Esophagus mucosa (tissue), 1 donor: ENCODE data around the gene SLC30A4. TPM values are rescaled to one million over a fixed set of nuclear protein-coding genes. Genes with fewer than 3 reads are reported as not detected.
"Not testable (repeated sequence)": the region's sequence is repeated elsewhere in the genome, so short reads cannot be mapped to it uniquely, and the experiment has no call there.

Source experiments
- ATAC-seq: fragments of 200-7000 bp; cut with Tn5 transposase; one replicate; pipeline ENCODE4 v1.9.1; 2020
- total RNA-seq: library from RNA; stranded (reverse); gene quantifications from one replicate; pipeline ENCODE4 v1.2.4, GENCODE V29; 2023
- donor health status: DM: yes; HTN: yes; CAD: no.

Gene SLC30A4, protein sequence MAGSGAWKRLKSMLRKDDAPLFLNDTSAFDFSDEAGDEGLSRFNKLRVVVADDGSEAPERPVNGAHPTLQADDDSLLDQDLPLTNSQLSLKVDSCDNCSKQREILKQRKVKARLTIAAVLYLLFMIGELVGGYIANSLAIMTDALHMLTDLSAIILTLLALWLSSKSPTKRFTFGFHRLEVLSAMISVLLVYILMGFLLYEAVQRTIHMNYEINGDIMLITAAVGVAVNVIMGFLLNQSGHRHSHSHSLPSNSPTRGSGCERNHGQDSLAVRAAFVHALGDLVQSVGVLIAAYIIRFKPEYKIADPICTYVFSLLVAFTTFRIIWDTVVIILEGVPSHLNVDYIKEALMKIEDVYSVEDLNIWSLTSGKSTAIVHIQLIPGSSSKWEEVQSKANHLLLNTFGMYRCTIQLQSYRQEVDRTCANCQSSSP
- 7.4 TPM for total RNA-seq

DNA sequence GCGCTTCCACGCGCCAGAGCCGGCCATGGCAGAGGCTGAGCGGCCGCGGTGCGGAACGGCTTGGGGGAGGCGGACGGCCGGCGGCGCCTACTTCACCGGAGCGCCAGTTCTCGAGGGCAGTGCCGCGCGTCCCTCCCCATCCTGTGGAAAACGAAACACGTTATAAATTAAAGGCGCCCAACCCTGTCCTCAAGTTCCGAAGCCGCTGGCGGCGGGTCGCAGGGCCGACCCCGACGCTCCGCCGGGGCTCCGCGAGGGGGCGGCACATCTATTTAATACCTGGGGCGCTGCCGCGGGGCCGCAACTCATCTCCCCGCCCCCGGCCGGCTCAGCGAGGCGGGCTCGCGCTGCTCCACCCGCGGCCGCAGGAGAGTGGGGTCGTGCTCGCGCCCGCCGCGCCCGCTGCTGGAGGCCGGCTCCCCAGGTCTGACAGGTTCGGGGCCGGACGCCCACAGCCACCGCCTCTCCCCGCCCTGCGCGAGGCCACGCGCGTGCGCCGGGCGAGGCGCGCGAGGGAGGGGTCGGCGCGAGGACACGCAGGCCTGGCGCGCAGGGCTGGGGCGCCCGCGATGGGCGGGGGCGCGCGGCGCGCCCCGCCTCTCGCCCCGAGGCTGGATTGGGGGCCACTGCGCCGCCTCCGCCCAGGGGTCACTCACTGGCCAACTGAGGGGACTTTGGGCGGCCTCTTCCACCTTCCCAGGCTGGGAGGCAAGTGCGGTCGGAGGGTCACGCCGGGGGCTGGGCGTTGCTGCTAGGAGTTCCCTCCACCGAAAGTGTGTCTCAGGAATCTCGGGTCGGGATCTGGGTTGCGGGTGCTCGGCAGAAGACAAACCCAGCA is at the start of gene SLC30A4:
Gene SLC30A4, minus strand, starts transcription at position 428 of the 838 bp plus-strand sequence. Its CDS starts 401 bp downstream, at position 27.
- ATAC-seq, result peak; percentile 98

DNA sequence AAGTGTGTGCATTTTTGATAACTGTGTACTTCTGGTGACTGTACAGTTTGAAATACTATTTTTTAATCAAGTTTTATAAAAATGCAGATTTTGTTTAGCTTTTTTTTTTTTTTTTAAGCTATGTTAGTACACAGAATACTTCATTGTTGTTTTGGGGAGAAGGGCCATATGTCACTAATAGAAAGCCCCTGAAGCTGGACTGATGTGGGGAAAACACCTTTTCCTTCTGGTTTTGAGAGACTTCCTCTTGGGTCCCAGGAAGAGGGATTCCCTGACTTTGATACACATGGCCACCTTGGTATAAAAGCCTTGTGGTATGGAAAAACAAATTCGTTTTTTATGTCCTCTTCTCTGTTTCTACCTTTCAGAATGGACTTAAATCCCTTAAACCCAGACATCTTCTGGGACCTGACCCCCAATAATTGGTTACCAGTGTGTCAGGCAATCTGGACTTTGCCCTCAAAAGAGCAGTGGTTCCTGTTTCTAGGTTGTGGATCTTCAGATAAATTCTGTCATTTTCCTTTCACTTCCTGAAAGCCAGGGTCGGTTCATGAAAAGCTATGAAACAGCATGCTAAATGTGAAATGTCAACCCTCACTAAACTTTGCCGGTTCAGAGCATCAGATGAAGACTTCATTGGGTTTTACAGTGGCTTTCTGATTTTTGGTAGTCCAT is 33.5 kb upstream of the SLC30A4 start:
- no peak for ATAC-seq

DNA sequence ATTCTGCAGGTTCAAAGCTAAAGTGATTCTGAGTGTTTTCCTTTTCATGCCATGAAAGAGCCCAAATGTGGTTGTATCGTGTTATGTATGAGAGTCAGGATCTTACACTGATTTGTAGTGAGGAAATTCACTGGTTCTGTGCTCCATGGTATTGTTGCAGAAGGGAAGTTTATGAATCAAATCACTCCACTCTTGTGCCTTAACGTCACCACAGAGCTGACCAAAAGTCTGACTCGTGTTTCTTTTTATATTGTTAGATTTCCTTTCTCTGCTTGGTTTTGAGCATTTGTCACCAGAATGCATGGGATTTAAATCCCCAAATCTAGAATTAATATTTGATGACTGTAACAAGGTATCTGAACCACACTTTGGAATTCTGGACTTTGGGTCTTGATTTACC is 29.1 kb upstream of the SLC30A4 start:
- no peak for ATAC-seq

DNA sequence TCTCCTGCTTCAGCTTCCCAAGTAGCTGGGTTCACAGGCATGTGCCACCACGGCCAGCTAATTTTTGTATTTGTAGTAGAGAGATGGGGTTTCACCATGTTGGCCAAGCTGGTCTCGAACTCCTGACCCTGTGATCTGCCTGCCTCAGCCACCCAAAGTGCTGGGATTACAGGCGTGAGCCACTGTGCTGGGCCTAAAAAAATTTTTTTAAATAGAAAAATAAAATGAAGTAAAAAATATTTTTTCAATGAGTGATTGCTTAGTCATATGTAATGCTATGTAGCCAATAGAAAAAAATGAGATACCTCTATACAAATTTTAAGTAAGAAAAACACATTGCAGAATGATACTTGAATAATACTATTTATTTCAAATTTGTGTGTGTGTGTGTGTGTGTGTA is 27.9 kb upstream of the SLC30A4 start:
- no peak for ATAC-seq

DNA sequence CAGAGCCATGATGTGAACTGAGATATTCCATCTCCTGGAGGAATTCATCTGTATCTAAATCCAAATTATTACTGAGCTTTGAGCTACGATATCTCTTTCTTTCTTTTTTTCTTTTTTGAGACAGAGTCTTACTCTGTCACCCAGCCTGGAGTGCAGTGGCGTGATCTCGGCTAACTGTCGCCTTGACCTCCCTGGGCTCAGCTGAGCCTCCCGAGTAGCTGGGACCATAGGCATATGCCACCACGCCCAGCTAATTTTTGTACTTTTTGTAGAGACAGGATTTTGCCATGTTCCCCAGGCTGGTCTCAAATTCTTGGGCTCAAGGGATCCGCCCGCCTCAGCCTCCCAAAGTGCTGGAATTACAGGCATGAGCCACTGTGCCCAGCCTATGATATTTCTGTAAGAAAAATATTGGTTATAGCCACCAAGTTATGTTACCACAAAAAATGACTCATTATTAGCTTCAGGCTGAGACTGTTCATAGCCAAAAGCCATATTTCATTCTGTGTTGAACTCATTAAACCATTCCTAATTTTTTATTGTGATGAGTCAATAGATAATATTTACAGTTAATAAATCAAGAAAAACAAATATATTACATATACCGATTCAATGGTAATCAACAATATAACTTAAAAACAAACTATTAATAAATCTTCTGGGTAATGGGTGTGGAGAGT is 27.1 kb upstream of the SLC30A4 start:
- ATAC-seq, result no peak

DNA sequence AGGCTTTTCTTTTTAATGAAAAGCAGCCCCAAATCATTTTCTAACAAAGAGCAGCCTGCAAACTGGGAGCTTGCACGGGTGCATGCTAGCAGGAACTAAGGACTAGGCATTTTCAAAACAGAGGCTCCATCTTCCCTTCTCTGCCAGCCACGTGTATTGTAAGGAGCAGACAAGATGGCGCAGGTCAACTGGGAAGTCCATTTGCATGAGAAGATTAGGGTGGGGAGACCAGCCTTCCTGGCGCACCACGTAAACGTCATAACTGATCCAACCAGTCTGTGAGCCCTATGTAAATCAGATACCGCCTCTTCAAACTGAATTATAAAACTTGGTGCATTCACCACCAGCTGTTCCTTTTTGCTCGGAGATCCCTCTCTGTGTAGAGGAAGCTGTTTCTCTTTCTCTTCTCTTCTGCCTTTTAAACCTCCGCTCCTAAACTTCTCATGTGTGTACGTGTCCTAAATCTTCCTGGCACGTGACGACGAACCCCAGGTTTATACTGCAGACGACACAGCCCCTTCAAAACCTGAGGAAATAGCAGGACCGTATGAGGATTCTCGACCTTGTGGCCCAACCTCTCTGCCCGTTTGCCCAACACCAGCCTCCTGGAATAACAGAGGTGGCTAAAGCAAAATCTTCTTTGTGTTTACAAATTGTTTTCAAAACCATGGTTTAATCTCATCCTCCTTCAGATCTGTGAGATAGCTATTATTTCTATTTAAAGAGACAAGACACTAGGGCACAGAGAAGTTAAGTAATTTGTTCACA is 26.4 kb upstream of the SLC30A4 start:
- ATAC-seq, result no peak

DNA sequence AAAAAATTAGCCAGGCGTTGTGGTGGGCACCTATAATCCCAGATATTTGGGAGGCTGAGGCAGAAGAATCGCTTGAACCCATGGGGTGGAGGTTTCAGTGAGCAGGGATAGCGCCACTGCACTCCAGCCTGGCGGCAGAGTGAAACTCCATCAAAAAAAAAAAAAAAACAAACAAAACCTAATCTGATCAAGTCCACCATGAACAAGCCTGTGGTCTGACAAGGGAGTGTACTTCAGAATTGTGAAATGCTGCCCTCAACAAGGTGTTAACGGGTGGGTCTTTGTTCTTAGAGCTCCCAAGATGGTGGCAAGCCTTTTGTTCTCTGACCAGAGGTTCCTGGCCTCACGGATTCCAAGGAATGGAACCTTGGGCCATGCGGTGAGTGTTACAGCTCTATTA is 24.2 kb upstream of the SLC30A4 start:
- ATAC-seq, result no peak

DNA sequence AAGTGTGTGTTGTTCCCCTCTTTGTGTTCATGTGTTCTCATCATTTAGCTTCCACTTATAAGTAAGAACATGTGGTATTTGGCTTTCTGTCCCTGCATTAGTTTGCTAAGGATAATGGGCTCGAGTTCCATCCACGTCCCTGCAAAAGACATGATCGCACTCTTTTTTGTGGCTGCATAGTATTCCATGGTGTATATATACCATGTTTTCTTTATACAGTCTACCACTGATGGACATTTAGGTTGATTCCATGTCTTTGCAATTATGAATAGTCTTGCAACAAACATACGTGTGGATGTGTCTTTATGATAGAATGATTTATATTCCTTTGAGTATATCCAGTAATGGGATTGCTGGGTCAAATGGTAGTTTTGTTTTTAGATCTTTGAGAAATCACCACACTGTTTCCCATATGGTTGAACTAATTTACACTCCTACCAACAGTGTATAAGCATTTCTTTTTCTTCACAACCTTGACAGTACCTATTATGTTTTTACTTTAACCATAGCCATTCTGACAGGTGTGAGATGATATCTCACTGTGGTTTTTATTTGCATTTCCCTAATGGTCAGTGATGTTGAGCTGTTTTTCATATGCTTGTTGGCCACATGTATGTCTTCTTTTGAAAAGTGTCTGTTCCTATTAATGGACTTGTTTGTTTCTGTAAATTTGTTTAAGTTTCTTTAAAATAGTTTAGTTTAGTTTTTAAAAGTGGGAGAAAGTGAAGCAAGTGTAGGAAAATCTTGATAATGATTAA is 21.9 kb upstream of the SLC30A4 start:
- ATAC-seq, result no peak

DNA sequence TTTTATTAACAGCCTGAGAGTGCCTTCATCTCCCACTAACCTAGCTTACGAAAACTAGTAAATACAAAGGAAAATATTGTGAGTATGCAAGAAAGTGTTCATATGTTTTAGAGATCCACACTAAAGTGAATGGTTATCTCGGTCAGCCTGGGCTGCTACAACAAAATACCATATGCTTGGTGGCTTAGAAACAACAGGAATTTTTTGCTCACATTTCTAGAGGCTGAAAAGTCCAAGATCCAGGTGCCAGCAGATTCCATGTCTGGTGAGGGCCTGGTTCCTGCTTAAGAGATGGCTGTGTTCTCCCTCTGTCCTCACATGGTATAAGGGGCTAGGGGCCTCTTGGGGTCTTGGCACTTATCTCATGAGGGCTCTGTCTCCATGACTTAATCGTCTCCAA is 20.5 kb upstream of the SLC30A4 start:
- no peak for ATAC-seq

DNA sequence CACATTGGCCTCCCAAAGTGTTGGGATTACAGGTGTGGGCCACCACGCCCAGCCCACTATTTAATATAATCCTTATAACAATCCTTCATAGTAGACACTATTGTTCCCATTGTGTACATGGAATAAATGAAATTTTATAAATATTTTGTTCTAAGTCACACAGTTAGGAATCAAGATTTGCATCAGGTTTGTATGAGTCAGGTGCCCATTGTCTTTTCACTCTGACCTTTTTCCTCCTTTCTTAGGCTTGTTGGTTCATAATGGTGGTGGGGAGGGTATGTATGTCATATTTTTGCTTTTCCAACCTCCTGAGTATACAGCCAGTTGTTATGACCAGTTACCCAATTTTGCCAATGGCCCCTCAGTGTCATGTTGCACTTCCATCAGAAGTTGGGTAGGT is 18.0 kb upstream of the SLC30A4 start:
- ATAC-seq, result no peak

DNA sequence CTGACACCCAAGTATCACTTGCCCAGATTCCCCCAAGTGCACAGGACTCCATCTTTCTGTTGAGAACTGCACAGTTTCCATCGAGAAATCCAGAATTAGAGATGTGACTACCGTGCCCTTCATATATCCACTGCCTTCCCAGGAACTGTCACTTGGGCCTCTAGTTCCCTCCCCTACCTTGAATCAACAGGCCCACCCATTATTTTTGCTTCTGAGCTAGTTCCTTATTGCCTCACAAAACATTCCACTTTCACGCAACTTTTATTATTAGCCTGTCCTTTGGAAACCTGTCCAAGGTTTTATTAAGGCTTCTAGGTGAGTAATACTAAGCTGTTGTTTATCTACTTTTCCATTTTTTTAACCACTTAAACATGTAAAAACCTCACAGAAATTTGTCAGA is 17.1 kb upstream of the SLC30A4 start:
- no peak for ATAC-seq

DNA sequence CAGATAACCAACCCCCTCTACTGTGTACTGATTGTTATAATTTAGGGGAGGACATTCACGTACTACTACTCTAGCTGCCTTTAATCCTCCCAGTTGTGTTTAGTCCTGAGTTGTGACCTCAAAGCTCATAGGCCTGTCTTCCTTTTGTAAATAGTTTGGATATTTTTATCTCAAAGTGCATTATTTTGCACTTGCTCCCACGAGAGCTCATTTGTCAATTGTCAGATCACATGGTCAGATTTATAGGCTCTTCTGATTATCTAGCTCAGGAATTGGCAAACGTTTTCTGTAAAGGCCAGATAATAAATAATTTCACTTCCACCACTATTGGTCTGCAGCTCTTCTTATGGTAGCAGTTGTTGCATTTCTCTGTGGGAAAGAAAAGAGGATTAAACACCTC is 14.4 kb upstream of the SLC30A4 start:
- no peak for ATAC-seq

DNA sequence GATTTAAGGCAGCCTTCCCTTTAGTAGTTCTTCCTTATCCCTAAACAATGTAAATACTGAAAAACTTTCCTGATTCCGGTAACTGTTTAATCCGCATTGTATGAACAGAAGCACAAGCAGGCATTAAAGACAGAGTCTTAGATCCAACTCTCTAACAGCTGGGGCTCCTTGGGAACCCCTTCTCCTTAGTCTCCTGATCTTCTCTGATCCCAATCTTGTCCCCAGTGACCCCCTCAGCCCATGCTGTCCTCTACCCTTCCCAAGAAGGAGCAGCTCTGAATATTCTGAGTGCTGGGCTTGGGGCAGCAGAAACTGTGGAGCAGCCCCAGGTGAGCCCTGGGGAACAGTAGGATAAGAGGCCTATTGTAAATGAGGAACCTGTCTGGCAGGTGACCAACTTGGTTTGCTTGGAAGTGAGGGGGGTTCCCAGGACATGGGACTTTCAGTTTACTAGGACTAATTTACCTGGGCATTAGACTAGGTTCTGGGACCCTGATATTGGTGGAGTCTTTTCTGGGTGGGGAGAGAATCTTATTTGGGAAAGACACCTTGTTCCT is 13.0 kb upstream of the SLC30A4 start:
- ATAC-seq, result no peak

DNA sequence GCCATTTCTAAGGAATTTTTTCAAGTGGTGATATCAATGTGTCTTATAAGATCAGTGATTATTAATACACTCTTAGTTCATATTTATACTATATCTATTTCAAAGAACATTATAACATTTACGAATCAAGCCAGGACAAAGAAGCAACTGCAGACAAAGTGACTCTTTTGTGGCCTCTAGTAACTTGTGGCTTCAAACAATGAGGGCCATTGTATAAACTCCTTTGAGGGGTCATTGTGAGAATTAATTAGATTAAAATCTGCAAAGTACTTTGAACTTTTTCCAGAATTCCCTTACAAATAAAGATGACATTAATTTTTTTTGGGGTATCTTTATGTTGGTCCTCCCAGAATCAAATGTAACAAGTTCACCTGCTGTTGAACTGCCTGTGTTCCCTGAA is 12.3 kb upstream of the SLC30A4 start:
- no peak for ATAC-seq

DNA sequence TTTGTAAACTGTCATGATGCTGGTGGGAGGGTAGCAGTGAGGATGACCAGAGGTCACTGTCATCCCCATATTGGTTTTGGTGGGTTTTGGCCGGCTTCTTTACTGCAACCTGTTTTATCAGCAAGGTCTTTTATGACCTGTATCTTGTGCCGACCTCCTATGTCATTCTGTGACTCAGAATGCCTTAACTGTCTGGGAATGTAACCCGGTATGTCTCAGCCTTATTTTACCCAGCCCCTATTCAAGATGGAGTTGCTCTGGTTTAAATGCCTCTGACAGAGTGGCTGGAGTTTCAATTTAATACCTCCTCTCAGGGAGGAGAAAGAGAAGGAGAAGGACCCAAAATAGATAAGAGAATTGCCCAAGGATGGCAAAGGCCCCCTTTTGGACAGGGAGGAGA is 10.3 kb upstream of the SLC30A4 start:
- not testable (repeated sequence) for ATAC-seq

DNA sequence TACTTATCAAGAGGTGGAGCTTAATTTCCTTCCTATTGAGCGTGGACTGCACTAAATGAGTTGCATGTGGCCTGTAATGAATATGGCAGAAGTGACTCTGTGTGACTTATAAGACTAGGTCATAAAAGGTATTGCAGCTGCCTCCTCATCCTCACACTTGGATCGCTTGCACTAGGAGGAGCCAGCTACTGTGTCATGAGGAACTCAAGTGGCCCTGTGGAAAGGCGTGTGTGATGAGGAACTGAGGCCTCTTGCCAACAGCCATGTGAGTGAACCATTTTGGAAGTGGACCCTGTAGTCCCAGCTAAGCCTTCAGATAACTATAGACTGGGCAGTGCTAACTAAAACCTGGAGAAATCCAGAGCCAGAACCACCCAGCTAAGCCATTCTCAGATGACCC is 7.1 kb upstream of the SLC30A4 start:
- peak; percentile 37 for ATAC-seq

DNA sequence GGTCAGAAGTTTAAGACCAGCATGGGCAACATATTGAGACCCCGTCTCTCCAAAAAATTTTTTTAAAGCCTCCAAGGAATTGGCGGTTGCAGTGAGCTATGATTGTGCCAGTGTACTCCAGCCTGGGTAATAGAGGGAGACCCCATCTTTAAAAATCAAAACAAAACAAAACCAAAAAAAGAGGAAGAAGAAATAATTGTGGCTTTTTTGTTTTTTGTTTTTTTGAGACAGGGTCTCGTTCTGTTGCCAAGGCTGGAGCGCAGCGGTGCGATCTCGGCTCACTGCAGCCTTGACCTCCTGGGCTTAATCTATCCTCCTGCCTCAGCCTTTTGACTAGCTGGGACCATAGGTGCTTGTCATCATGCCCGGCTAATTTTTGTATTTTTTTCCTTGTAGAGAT is 4.5 kb upstream of the SLC30A4 start:
- no peak for ATAC-seq

DNA sequence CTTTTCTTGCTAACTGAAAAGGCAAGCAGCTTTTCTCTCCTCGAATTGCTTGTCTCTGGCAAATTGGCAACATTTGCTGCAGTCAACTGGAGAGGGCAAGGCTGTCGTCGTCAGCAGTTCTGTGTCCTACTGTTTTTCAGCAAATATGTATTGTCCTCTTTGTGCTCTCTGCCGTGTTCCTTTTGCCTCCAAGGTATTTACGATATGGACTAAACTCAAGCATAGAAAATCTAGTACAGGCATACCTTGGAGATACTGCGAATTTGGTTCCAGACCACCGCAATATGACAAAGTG is 558 bp upstream of the SLC30A4 start:
- peak; percentile 4 for ATAC-seq

DNA sequence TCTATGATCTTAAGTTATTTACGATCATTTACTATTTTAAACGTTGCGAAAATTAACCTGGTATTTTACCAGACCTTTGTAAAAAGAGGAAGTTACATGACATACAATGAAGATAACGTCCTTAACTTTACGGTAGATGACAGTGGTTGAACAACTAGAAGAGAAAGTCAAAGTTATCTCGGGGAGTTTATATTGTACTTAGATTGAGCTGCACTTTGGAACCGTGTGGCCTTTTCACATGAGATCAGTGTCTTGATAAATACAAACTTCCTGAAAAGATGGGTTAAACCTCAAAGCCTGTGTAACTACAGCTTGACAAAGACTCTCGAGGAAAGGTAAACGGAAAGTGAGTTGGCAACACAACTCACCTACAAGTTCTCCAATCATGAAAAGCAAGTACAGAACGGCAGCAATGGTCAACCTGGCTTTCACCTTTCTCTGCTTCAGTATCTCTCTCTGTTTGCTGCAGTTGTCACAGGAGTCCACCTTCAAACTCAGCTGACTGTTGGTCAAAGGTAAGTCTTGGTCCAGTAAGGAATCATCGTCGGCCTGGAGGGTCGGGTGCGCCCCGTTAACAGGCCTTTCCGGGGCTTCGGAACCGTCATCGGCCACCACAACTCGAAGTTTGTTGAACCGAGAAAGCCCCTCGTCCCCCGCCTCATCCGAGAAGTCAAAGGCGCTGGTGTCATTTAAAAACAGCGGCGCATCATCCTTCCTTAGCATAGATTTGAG is 793 bp downstream of the SLC30A4 start:
- peak; percentile 13 for ATAC-seq

DNA sequence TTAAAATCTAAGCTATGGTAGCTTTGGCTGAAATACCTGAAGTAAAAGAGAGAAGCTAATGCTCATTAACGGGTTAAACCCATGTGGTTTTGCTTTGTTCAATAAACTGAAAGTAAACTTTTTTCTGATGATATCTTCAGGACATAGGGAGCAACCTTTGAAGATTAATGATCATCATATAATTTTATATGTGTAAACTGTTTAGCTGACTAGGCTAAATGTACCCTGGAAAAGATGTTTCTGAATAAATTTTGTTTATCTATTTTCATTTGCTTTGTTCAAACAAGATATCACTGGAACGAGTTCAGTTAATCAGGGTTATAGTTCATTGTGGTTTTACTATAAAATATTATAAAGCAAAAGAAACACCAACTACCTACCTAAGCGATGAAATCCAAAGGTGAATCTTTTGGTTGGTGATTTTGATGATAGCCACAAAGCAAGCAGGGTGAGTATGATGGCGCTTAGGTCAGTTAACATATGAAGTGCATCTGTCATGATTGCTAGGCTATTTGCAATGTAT is 11.7 kb downstream of the SLC30A4 start:
- ATAC-seq, result no peak
